Trophoblast cell (in vitro differentiated cells and primary cell): Measurements from ENCODE around the gene CCDC152.

Experiments used
- DNase-seq, 2 donors: peaks; one replicate each; pipeline ENCODE4 v3.0.0-alpha.2; 2016
- H2AFZ ChIP-seq: 2 replicates; pipeline ENCODE4 v1.6.1; 2013; ENCODE audit warnings: low read length, moderate library complexity, mild to moderate bottlenecking; ENCODE audit not compliant: insufficient read depth, poor library complexity
- H2AK5ac ChIP-seq: 2 replicates; pipeline ENCODE4 v1.6.1; 2013; ENCODE audit warnings: mild to moderate bottlenecking, low read length
- H2BK120ac ChIP-seq: 2 replicates; pipeline ENCODE4 v1.6.1; 2013; ENCODE audit warnings: low read length, mild to moderate bottlenecking, moderate library complexity; ENCODE audit not compliant: insufficient read depth, poor library complexity
- H2BK12ac ChIP-seq: 2 replicates; pipeline ENCODE4 v1.6.1; 2013; ENCODE audit warnings: mild to moderate bottlenecking, low read length, moderate library complexity
- H2BK5ac ChIP-seq: 2 replicates; pipeline ENCODE4 v1.6.1; 2013; ENCODE audit warnings: low read length, low read depth, moderate library complexity, mild to moderate bottlenecking; ENCODE audit not compliant: poor library complexity
- H3K14ac ChIP-seq: 2 replicates; pipeline ENCODE4 v1.6.1; 2013; ENCODE audit warnings: mild to moderate bottlenecking, low read length
- H3K18ac ChIP-seq: 2 replicates; pipeline ENCODE4 v1.6.1; 2013; ENCODE audit warnings: mild to moderate bottlenecking, low read length
- H3K23ac ChIP-seq: 2 replicates; pipeline ENCODE4 v1.6.1; 2013; ENCODE audit warnings: low read length
- H3K27ac ChIP-seq: 2 replicates; pipeline ENCODE4 v1.5.1; 2013; ENCODE audit warnings: low read depth, mild to moderate bottlenecking, inconsistent platforms, low read length, moderate library complexity
- H3K27me3 ChIP-seq: 2 replicates; pipeline ENCODE4 v1.6.1; 2013; ENCODE audit warnings: inconsistent platforms, mild to moderate bottlenecking, low read length, moderate library complexity; ENCODE audit not compliant: insufficient read depth
- H3K36me3 ChIP-seq, 2 experiments: 1 replicate in 1 of 2; 2 replicates in 1 of 2; pipeline ENCODE4 v1.6.1; 2013; ENCODE audit warnings: low read length in 2 of 2, mild to moderate bottlenecking in 2 of 2, moderate library complexity in 1 of 2; ENCODE audit not compliant: insufficient read depth in 2 of 2, control insufficient read depth in 1 of 2
- H3K4ac ChIP-seq: 2 replicates; pipeline ENCODE4 v1.6.1; 2013; ENCODE audit warnings: low read depth, mild to moderate bottlenecking, low read length, moderate library complexity
- H3K4me1 ChIP-seq, 2 experiments: 1 replicate in 1 of 2; 2 replicates in 1 of 2; pipeline ENCODE4 v1.6.1; 2013; ENCODE audit warnings: low read length in 2 of 2, mild to moderate bottlenecking in 2 of 2, moderate library complexity in 1 of 2; ENCODE audit not compliant: insufficient read depth in 2 of 2, control insufficient read depth in 1 of 2
- H3K4me2 ChIP-seq: 2 replicates; pipeline ENCODE4 v1.6.1; 2013; ENCODE audit warnings: inconsistent platforms, mild to moderate bottlenecking, low read length, moderate library complexity
- H3K4me3 ChIP-seq: 2 replicates; pipeline ENCODE4 v1.5.1; 2013; ENCODE audit warnings: mild to moderate bottlenecking, low read depth, low read length, inconsistent platforms
- H3K79me1 ChIP-seq: one replicate; pipeline ENCODE4 v1.6.1; 2013; ENCODE audit warnings: low read length
- H3K79me2 ChIP-seq: 2 replicates; pipeline ENCODE4 v1.6.1; 2013; ENCODE audit warnings: low read length, mild to moderate bottlenecking; ENCODE audit not compliant: control insufficient read depth, insufficient read depth, poor library complexity
- H3K9ac ChIP-seq: 2 replicates; pipeline ENCODE4 v1.6.1; 2013; ENCODE audit warnings: mild to moderate bottlenecking, low read length
- H3K9me3 ChIP-seq: 2 replicates; pipeline ENCODE4 v1.6.1; 2013; ENCODE audit warnings: low read depth, mild to moderate bottlenecking, control low read depth, inconsistent platforms, low read length; ENCODE audit not compliant: insufficient read depth
- H4K12ac ChIP-seq: 2 replicates; pipeline ENCODE4 v1.6.1; 2013; ENCODE audit warnings: low read depth, mild to moderate bottlenecking, low read length, moderate library complexity
- H4K8ac ChIP-seq: 2 replicates; pipeline ENCODE4 v1.6.1; 2013; ENCODE audit warnings: low read depth, mild to moderate bottlenecking, low read length, moderate library complexity
- H4K91ac ChIP-seq: one replicate; pipeline ENCODE4 v1.6.1; 2013; ENCODE audit warnings: low read depth, mild to moderate bottlenecking, low read length, moderate library complexity
- WGBS: extraction: QIAGEN DNeasy Blood & Tissue Kit; methylation state at CpG from one replicate; pipeline ENCODE4 v1.1.7; 2013; ENCODE audit warnings: missing lambda C conversion rate; ENCODE audit not compliant: insufficient read length, insufficient coverage; ENCODE audit errors: extremely low coverage; 5-methylcytosine and 5-hydroxymethylcytosine counted together

The CCDC152 gene

DNA sequence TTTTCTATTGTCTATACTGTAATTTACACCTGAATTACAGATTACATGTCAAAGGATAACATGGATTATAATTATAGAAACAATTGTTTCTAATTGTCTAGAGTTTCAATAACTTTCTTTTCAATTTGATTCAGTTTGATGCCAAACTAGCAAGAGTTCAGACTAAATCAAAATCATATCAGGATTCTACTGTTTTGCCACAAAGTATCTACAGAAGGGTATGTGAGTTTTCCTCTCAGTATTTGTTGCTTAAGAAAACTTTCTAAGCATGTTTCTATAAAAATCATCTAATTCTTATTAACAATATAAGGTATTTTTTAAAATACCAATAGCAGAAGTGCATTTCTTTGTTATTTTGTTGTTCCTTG, 42.6 kb downstream of the CCDC152 start:
- H3K79me1 ChIP-seq = no peaks in the 10 kb centered on the region
- H3K4me1 ChIP-seq = no peaks in the 10 kb centered on the region
- no peak overlapping the region for H3K27ac ChIP-seq
- H2BK5ac ChIP-seq = no peak overlapping the region
- no peak overlapping the region for H4K8ac ChIP-seq
- H3K27me3 ChIP-seq = no peaks in the 10 kb centered on the region
- no peak overlapping the region for H4K12ac ChIP-seq
- H3K79me2 ChIP-seq = no peaks in the 10 kb centered on the region
- no peak overlapping the region for H3K4me3 ChIP-seq
- no peak overlapping the region for H2BK12ac ChIP-seq
- no peak overlapping the region for H3K4me2 ChIP-seq
- DNase-seq = no peak
- H3K36me3 ChIP-seq = peaks cover 0 to 3% of the 10 kb centered on the region in 2 experiments
- H3K14ac ChIP-seq = no peak overlapping the region
- H2BK120ac ChIP-seq = no peak overlapping the region
- H3K18ac ChIP-seq = no peak overlapping the region
- no peaks in the 10 kb centered on the region for H3K9me3 ChIP-seq
- no peak overlapping the region for H2AFZ ChIP-seq
- H4K91ac ChIP-seq = no peak overlapping the region
- no peak overlapping the region for H3K9ac ChIP-seq
- H3K23ac ChIP-seq = no peak overlapping the region
- no peak overlapping the region for H3K4ac ChIP-seq
- H2AK5ac ChIP-seq = no peak overlapping the region

DNA sequence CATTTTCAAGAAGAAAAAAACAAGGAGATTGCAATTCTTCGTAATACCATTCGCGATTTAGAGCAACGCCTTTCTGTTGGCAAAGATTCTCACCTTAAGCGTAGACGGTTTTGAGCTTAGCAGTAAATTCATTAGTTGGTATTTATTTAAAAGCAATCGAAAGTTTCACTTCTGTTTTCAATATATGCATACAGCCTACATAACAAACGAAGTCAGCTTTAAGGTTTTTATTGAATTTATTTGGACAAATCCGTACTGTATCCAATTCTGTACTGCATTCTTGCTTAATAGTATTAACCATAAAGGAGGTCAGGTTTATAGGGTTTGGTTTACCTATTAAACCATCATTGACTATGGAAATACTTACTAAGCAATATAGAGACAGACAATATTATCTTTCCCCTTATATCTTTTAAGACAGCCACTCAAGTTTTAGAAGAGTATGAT, 43.1 kb downstream of the CCDC152 start:
- H2AK5ac ChIP-seq = no peak overlapping the region
- no peak for DNase-seq
- H3K9me3 ChIP-seq = no peaks in the 10 kb centered on the region
- no peak overlapping the region for H2BK12ac ChIP-seq
- peaks cover 0 to 3% of the 10 kb centered on the region in 2 experiments for H3K36me3 ChIP-seq
- H3K18ac ChIP-seq = no peak overlapping the region
- H3K23ac ChIP-seq = no peak overlapping the region
- H3K4me2 ChIP-seq = no peak overlapping the region
- no peaks in the 10 kb centered on the region for H3K27me3 ChIP-seq
- H3K4me1 ChIP-seq = no peaks in the 10 kb centered on the region
- H3K27ac ChIP-seq = no peak overlapping the region
- H3K79me2 ChIP-seq = no peaks in the 10 kb centered on the region
- no peak overlapping the region for H3K14ac ChIP-seq
- no peak overlapping the region for H2BK120ac ChIP-seq
- H2AFZ ChIP-seq = no peak overlapping the region
- no peak overlapping the region for H3K4ac ChIP-seq
- no peaks in the 10 kb centered on the region for H3K79me1 ChIP-seq
- H3K4me3 ChIP-seq = no peak overlapping the region
- H4K12ac ChIP-seq = no peak overlapping the region
- WGBS = no CpG with 5 or more reads among the region's 9 CpGs
- H3K9ac ChIP-seq = no peak overlapping the region
- no peak overlapping the region for H4K8ac ChIP-seq
- H4K91ac ChIP-seq = no peak overlapping the region
- no peak overlapping the region for H2BK5ac ChIP-seq

DNA sequence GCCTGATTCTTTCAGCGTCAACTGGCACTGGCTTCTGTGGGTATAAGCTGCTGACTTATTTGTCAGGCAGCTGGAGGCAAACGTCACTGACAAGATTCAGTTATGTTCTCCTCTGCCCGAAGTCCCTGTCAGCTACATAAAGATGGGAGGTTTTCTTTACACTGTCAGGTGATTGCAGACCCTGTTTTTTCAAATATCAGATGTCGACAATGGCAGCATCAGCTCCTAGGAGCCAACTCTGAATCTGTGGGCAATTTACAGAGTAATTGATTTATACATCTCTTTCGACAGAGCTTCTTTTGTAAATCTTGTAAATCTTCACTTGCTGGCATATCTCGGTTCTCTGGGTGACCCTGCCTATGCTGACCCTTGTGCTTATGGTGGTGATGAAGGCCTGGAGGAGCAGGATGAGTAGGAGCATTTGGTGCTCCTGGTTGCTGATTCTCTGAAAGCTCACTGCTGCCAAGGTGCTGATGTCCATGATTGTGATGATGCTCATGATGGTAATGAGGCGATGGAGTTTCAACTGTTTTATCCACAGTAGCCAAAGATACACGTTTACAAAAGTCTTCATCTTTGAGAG, 44.2 kb downstream of the CCDC152 start:
- H3K27me3 ChIP-seq = no peaks in the 10 kb centered on the region
- no peak for DNase-seq
- H3K4me2 ChIP-seq = no peak overlapping the region
- H2BK120ac ChIP-seq = no peak overlapping the region
- no peaks in the 10 kb centered on the region for H3K79me2 ChIP-seq
- H2BK5ac ChIP-seq = no peak overlapping the region
- H2BK12ac ChIP-seq = no peak overlapping the region
- no peak overlapping the region for H4K12ac ChIP-seq
- no peak overlapping the region for H3K4ac ChIP-seq
- no peak overlapping the region for H4K8ac ChIP-seq
- WGBS = no CpG with 5 or more reads among the region's 8 CpGs
- H3K18ac ChIP-seq = no peak overlapping the region
- H3K27ac ChIP-seq = no peak overlapping the region
- H3K23ac ChIP-seq = no peak overlapping the region
- no peak overlapping the region for H3K14ac ChIP-seq
- H3K36me3 ChIP-seq = peaks cover 0 to 3% of the 10 kb centered on the region in 2 experiments
- no peak overlapping the region for H4K91ac ChIP-seq
- H3K9ac ChIP-seq = no peak overlapping the region
- no peak overlapping the region for H2AFZ ChIP-seq
- no peak overlapping the region for H2AK5ac ChIP-seq
- H3K79me1 ChIP-seq = no peaks in the 10 kb centered on the region
- H3K4me1 ChIP-seq = no peaks in the 10 kb centered on the region
- no peaks in the 10 kb centered on the region for H3K9me3 ChIP-seq
- no peak overlapping the region for H3K4me3 ChIP-seq

DNA sequence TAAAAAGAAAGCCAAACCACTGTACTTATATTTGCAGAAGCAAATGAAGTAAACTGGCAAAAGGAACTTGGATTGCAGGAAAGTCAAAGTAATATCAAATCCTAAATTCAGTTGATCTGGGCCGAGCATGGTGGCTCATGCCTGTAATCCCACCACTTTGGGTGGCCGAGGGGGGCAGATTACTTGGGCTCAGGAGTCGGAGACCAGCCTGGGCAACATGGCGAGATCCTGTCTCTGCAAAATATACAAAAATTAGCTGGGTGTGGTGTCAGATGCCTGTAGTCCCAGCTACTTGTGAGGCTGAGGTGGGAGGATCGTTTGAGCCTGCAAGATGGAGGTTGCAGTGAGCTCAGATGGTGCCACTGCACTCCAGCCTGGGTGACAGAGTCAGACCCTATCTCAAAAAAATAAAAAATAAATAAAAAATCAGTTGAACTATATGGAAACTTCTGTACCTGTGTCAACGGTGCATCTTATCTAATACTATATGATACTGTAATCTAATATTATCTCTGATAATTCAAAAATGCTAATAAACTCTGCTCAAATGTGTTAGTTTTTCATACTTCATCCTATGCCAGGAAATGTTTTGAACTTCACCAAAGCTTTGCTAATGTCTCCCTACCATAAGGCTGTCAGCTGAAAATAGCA, 45.0 kb downstream of the CCDC152 start:
- no peak overlapping the region for H4K12ac ChIP-seq
- no peak overlapping the region for H3K27ac ChIP-seq
- no peak overlapping the region for H2AFZ ChIP-seq
- no peak for DNase-seq
- H2BK12ac ChIP-seq = no peak overlapping the region
- no peak overlapping the region for H2BK5ac ChIP-seq
- no peak overlapping the region for H3K4me3 ChIP-seq
- H3K79me1 ChIP-seq = no peaks in the 10 kb centered on the region
- no peak overlapping the region for H3K4ac ChIP-seq
- H3K4me1 ChIP-seq = no peaks in the 10 kb centered on the region
- no peak overlapping the region for H2AK5ac ChIP-seq
- no peaks in the 10 kb centered on the region for H3K9me3 ChIP-seq
- no peak overlapping the region for H3K4me2 ChIP-seq
- H4K91ac ChIP-seq = no peak overlapping the region
- H4K8ac ChIP-seq = no peak overlapping the region
- no peak overlapping the region for H2BK120ac ChIP-seq
- no peaks in the 10 kb centered on the region for H3K27me3 ChIP-seq
- H3K36me3 ChIP-seq = peaks cover 0 to 3% of the 10 kb centered on the region in 2 experiments
- no peak overlapping the region for H3K18ac ChIP-seq
- no peaks in the 10 kb centered on the region for H3K79me2 ChIP-seq
- no peak overlapping the region for H3K9ac ChIP-seq
- H3K23ac ChIP-seq = no peak overlapping the region
- no peak overlapping the region for H3K14ac ChIP-seq
- WGBS = no CpG with 5 or more reads among the region's 6 CpGs
